Activated CD4-positive, alpha-beta T cell treated with anti-CD3 and anti-CD28 coated beads, Interleukin-2, Interleukin-4, amounts not matched to agents 100 ng/mL and 50 ng/mL, durations not matched to agents 16 hours and 8 hours (primary cell): ENCODE results near the gene ZNF568.

Experiments used
- DNase-seq: peaks from one replicate; pipeline ENCODE4 v3.0.0-alpha.2; 2020; ENCODE audit warnings: low spot score

Gene ZNF568

GRCh38 chr19:36915992-36916830 is at the start of gene ZNF568, which contains the start of gene ZNF829:
TSS of gene ZNF568 (plus strand) at chr19:36916332. CDS start at chr19:36922771, 6,439 bp downstream.
TSS of gene ZNF829 (minus strand) at chr19:36916291. CDS start at chr19:36915167, 1,124 bp downstream.
- peak; percentile 88 for DNase-seq

GRCh38 chr19:36876993-36877938 is 38.9 kb upstream of the ZNF568 start:
- no peak for DNase-seq

- DNase-seq = no peak
Measured at GRCh38 chr19:36891768-36892357, 24.3 kb upstream of the ZNF568 start.

GRCh38 chr19:36894849-36895383 is 21.2 kb upstream of the ZNF568 start:
- DNase-seq = no peak

- DNase-seq = no peak
Measured at GRCh38 chr19:36898422-36898821, 17.7 kb upstream of the ZNF568 start.

GRCh38 chr19:36916991-36917390 is 859 bp downstream of the ZNF568 start:
- DNase-seq = no peak

GRCh38 chr19:36918090-36918489 is 2.0 kb downstream of the ZNF568 start:
- no peak for DNase-seq

- no peak for DNase-seq
Measured at GRCh38 chr19:36931684-36932083, 15.6 kb downstream of the ZNF568 start.

GRCh38 chr19:36939153-36939552 is 23.0 kb downstream of the ZNF568 start:
- DNase-seq = no peak

- DNase-seq = no peak
Measured at GRCh38 chr19:36950335-36951119, 34.4 kb downstream of the ZNF568 start.

GRCh38 chr19:36962346-36962745 is 46.2 kb downstream of the ZNF568 start:
- DNase-seq = no peak

GRCh38 chr19:36963280-36963679 is 47.1 kb downstream of the ZNF568 start:
- DNase-seq = no peak

- DNase-seq = no peak
Measured at GRCh38 chr19:36972571-36972970, 56.4 kb downstream of the ZNF568 start.

GRCh38 chr19:36973021-36973843 is 57.1 kb downstream of the ZNF568 start:
- peak; percentile 70 for DNase-seq

GRCh38 chr19:36973844-36974195 is 57.7 kb downstream of the ZNF568 start:
- no peak for DNase-seq

GRCh38 chr19:36986131-36986530 is 70.0 kb downstream of the ZNF568 start:
- DNase-seq = no peak

GRCh38 chr19:36986601-36987000 is 70.5 kb downstream of the ZNF568 start:
- DNase-seq = no peak

GRCh38 chr19:36987091-36987490 is 71.0 kb downstream of the ZNF568 start:
- DNase-seq = no peak

- no peak for DNase-seq
Measured at GRCh38 chr19:36997152-36997842, 81.2 kb downstream of the ZNF568 start.

- no peak for DNase-seq
Measured at GRCh38 chr19:36997843-36998235, 81.7 kb downstream of the ZNF568 start.
